SW480 (cell line): ENCODE results near the gene COL19A1.
"Not testable (repeated sequence)": the region's sequence is repeated elsewhere in the genome, so short reads cannot be mapped to it uniquely, and the experiment has no call there.

Experiments used
- DNase-seq: peaks from one replicate; pipeline ENCODE4 v3.0.0-alpha.2; 2016; ENCODE audit warnings: low spot score

COL19A1 gene

DNA sequence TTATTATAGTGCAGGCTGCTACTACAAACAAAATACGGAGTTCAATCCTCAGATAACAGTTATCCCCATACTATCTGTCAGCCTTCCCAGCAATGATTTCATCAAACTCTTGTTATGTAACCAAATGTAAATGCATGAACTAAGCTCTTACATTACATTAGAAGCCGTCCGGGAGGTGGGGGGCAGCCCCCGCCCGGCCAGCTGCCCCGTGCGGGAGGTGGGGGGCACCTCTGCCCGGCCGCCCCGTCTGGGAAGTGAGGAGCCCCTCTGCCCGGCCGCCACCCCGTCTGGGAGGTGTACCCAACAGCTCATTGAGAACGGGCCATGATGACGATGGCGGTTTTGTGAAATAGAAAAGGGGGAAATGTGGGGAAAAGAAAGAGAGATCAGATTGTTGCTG is 99.6 kb downstream of the COL19A1 start:
- DNase-seq, result not testable (repeated sequence)

DNA sequence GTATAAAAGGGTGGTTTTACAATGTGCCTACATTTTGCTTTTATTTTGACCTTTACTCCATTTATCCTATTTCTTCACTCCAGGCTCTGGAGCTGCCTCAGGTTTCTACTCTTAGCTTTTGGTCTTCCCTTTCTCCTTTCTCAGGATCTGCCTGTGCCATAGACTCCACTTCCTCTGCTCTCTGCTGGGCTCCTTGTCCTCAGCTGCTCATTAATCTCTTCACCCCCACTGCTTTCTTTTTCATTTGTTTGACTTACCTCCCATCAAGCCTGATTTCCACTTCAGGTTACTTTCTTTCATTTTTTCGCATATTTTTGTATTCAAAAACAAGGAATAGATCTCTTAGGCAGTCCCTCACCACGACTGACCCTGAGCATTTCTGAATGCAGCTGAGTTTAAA is 106.8 kb downstream of the COL19A1 start:
- DNase-seq, result no peak

DNA sequence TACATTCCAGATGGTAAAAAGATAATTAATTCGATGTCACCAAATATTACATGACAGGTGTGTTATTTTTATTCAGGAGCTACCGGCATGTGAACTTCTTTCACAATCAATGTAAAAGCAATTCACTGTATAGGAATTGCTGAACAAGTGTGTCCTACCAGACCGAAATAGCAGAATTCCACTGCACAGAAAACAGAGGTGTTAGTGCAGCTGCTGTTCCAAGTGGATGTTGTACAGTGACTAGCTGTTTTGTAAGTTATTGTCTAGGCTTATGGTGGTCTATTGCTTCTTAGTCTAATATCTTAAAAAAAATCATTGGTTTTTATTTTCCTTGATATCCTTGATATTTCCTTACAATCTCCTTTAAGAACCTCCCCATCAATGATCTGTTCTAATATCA is 107.4 kb downstream of the COL19A1 start:
- no peak for DNase-seq

DNA sequence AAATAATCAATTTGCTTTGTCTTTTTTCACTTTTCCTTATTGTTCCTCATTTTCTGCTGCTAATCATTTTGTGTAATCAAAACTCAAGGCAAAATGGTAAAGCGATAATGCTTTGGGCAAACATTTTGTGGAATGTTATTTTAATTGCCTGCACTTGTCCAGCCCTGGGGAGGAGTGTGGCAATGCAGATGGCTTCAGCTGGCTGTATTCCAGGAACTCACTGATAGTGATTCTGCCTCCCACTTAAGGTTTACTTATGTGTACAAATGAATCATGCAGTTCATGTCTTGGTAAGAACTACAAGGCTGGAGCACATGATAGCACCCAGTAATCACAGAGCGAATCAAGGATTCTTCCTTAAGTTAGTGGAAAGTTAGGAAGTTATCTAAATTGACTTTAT is 107.8 kb downstream of the COL19A1 start:
- no peak for DNase-seq

DNA sequence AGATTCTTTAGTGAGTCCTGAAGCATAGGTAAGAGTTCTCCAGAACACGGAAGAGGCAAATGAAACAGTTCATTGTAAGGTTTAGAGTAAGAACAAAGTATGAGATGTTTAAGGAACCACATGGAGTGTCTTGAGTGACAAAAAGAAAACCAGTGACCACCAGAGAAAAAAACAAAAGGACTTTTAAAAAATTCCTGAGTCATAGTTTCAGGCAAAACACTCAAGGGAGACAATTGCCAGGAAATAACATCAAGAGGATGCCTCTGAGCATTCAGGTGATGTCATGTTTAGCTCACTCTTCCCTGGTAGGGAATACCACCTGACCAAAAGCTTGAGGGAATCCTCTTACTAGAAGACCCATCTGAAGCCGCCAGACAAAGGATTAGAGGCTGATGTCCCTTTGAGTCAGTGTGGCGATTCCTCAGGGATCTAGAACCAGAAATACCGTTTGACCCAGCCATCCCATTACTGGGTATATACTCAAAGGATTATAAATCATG is 110.3 kb downstream of the COL19A1 start:
- no peak for DNase-seq

DNA sequence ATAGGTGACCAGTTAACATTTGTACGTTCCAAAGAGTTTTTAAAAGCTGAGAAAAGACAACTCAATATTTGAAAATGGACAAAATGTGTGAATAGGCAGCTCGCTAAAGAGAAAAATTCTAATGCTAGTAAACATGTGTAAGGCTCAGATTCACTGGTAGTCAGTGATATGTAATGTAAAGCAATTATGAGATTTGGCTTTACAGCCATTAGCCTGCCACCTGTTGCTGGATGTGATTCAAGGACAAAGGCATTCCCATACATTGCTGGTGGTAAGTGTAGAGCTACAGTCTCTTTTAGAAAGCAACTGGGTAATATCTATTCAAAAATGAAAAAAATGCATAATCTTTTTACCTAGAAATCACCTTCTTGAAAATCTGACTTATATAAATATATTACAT is 114.3 kb downstream of the COL19A1 start:
- DNase-seq, result no peak

DNA sequence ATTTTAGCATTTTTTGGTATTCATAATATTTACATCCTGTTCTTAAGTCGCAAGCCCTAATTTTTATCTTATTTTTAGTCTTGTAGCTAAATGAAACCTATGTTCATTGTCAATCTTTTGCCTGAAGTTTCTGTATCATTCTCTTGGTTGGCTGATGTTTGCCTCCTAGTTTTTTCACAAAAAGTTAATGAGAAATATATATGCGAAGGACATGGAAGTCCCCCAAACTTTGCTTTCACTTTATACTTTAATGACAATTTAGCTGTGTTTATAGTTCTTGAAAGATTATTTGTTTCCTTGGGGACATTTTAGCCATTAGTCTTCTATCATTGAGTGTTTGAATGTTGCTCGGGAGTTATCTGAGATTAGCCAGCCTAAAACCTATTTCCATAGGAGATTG is 118.2 kb downstream of the COL19A1 start:
- no peak for DNase-seq

DNA sequence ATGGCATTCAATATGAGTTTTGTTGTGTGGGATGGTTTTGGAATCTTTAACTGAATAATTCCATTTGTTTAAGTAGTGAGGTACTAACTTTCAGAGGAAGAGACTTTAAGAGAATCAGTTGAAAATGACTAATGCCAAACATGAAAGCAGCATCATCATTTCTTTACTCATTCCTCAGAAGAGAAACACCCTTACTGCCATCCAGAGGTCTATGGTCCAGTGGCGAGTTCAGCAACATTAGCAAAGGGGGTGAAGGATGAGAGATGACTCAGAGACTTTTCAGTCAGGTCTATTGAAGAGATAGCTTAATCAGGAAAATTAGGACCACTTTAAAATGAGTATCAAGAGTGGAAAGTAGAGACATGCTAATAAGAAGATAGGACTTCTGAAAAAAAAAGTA is 118.8 kb downstream of the COL19A1 start:
- DNase-seq, result no peak

DNA sequence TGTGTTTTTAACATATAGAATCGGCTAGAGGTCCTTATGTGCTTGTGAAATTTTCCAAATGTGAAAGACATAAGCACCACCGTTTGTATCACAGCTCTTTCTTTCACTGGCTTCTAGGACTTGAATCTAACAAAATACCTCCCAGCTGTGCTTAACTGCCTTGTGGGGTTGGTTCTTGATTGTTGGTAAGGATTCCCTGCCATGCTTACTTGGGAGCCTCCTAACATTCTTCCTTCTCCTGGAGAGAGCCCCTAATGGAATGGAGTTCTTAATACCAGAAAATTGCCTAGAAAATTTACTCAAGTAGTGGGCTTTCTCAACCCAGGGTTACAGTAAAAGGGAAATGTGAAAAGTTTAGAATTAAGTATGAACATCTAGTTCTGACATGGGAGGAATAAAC is 121.2 kb downstream of the COL19A1 start:
- no peak for DNase-seq

DNA sequence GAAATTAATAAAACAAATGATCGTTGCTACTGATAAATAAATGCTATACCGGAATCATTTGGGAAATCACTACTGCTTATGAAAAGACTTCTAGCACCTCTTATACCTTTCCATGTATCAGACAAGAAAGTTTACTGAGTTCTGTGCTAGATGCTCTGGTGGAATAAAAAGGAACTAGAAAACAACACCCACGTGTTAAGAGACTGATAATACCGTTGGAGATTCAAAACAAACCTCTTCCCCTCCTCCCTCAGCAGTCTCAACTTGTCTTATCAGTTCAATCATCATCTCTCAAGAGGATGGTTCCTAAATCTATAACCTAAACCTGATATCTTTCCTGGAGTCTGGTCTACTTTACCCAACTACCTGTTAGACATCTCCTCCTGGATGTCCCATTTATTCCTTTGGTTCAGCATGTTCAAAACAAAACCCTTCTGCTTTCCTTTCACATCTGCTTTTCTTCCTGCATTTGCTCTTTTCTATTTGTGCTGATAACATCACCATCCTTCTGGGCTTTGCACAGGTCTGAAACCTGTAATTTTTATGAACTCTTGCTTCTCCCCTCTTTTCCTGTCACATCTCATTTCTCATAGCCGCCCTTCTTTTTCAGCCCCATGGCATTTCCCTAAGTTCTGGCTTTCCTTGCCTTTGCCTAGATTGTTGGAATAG is 122.2 kb downstream of the COL19A1 start:
- DNase-seq, result no peak

DNA sequence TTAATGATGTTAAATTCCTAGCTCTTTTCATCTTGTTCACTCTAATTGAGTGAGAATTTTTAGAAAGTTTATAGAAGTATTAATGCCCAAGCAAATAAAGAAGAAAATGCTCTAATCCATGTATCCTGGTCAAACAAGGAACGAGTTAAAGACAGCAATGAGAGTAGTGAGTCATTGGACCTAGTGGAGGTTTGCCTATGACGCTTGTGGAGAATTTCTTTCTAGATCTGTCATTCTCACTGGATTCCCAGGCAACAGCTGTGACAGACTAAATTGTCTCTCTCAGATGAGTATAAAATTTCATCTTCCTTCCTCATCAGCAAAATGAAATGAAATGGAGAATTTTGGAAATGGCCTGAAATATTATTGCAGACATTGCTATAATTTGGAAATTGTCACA is 127.9 kb downstream of the COL19A1 start:
- no peak for DNase-seq

DNA sequence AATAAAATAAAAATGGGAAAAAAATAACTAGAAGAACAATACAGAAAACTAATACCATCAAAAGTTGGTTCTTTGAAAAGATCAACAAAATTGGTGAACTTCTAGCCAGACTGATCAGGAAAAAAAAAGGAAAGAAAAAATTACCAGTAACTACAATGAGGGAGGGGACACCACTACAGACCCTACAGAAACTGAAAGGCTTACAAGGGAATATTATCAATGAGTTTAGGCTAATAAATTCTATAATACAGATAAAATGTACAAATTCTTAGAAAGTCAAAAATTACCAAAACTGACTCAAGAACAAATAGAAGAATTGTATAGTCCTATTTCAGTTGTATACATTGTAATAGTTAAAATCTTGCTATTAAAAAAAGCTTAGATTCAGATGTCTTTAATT is 141.8 kb downstream of the COL19A1 start:
- no peak for DNase-seq

DNA sequence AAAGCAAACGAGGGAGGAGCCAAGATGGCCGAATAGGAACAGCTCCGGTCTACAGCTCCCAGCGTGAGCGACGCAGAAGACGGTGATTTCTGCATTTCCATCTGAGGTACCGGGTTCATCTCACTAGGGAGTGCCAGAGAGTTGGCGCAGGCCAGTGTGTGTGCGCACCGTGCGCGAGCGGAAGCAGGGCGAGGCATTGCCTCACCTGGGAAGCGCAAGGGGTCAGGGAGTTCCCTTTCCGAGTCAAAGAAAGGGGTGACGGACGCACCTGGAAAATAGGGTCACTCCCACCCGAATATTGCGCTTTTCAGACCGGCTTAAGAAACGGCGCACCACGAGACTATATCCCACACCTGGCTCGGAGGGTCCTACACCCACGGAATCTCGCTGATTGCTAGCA is 144.0 kb downstream of the COL19A1 start:
- not testable (repeated sequence) for DNase-seq

DNA sequence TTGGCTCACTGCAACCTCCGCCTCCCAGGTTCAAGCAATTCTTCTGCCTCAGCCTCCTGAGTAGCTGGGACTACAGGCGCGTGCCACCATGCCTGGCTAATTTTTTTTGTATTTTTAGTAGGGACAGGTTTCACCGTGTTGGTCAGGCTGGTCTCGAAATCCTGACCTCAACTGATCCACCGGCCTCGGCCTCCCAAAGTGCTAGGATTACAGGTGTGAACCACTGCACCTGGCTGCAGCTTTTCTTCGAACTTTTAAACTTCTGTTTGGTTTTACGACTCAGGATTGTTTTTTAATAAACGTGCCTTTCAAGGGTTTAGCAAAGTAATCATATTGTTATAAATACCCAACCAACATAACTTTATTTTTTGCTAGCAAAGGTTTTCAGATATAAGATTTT is 156.8 kb downstream of the COL19A1 start:
- DNase-seq, result not testable (repeated sequence)

DNA sequence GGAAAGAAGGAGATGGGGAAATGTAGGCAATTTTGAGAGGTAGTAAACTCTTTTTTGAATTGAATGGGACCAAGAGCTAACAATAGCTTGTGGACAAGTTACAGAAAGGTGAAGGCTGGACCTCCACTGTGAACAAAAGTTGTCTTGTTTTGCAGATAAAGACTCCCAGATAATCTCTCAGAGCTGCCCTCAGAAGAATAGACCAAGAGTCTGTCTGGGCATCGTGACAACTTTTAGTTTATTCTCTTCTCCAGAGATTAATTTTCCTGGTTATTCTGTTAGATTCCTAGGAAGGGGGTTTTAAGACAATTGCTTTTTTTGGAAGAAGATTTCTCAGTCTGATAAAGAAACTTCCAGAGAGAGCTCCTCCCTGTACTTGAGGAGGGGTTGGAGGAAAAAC is 161.9 kb downstream of the COL19A1 start:
- DNase-seq, result no peak

DNA sequence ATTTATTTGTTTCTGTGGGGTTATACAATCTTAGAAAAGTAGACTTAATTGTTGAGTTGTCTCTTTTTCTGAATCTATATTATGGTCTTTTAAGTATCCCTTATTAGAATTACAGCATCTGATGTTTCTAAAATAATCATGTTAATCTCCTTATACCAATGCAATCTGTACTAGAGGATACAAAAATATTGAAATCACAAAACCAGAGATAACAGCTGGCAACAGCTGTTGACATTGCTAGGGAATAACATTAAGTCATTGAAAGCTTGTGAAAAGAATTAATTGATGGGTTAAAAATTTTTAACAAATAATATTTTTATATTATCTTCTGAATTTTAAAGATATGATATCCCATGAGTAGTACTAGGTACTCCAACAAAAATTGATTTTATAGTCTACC is 162.6 kb downstream of the COL19A1 start:
- DNase-seq, result no peak

DNA sequence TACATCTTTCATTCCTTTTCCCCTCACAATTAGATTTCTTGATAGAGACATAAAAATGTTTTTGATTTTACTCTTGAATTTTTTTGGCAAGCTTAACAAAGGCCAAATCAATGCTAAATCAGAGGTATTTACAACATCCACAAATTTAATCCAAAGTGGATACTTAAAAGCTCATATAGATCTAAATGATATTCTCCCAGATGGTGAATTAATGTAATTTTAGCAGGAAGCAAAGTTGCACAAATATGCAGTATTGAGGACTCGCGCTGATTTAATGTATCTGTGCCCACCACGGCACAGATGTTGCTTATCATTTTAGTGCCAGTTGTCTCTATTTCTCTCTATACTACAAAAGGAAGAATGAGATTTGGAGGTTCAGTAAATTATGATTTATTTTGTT is 167.4 kb downstream of the COL19A1 start:
- no peak for DNase-seq

DNA sequence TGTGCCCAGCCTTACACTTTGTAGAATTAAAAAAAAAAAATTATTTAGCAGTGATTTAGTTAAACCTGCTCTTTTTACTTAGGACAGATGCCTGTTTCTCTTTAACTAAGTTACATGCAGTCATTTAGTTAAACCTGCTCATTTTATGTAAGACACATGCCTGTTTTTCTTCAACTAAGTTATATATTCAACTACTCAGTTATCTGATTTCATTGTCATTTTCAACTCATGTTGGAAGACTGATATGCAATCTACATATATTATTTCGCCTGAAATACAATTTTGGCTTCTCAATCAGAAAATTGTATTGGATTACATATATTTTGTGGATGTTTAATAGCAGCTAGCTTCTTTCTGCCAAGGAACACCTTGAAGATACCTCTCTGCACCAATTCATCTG is 171.1 kb downstream of the COL19A1 start:
- no peak for DNase-seq

DNA sequence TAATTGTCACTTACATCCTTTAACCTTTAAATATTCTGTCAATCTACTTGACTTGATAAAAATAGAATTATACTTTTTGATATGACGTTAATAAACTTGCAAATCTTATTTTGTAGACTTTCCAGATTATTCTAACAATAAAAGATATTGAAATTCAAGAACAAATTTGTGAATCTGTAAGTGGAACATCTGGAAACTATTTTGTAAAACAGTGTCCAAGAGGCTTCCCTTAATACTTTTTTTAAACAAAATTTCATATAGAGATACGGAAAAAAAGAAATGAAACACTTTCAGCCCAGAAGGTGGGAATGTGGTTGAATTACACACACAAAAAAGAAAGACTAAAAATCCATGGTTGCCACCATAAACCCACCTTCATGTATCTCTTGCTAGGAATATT is 174.4 kb downstream of the COL19A1 start:
- DNase-seq, result no peak

DNA sequence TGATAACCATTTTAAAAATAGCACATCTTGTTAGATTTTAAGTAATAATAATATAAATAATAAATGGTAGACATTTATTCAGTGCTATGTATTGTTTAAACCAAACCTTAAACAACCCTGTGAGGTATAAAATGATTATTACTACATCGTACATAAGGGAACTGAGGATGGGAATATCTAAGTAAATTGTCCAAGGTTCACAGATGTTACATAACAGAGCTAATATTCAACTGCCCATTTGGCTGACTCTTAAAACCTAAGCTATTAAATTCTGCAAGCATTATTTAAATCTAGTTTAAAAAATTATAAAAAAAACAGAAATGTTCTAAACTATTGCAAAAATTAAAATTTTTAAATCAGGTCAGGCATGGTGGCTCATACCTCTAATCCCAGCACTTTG is 175.1 kb downstream of the COL19A1 start:
- no peak for DNase-seq

DNA sequence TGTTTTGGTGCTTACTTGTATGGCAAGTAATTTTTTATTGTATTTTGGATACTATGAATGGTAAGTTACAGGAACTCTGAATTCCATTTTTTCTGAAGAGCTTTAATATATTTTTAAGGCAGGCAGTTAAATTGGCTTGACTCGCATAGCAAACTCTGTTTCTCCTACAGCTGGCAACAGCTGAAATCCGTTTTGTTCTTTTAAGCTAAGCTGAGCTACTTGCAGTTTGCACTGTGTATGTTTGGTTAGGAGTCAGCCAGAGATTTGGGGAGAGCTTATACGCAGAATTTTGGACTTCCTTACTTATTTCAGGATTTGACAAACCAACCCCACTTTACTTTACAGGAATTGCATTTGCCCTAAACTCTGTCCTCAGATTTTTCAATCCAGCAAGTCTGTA is 179.1 kb downstream of the COL19A1 start:
- no peak for DNase-seq

DNA sequence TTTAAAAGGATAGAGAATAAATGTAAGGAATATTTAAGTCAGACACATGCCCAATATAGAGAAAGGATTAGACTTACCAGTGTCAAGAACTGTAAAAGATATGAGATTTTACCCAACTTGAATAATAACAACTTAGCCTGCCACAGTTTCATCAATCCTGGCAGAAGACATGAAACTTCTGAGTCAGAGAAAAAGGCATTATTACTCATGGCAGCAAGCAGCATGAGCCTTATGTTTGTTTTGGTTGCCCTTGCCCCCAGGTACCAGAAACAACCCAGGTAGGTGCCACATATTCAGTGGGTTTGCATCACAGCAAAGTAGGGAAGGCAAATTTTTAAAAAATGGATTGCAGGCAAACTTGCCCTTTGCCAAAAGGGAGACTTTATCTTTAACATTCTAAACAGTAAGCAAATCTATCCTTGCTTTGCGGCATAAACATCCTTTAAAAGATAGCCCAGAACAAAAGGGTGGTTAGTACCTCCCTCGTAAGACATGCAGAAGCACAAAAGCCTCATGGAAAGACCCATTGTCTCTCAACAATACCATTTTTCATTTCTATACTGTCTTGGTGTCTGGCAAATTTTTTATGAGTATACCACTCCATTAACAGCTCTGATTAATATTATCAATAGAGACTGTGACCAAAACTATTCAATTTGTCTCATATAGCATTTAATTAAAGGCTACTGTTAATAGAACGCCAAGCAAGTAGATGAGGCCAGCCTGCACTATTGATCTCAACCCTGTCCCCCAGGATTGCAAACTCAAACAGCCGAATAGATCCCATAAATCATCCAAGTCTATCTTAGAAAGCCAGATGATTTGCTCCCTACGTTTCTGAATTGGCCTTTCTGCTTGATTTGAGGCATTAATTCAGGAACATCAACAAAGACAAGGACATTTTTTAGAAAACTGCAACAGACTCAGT is 185.1 kb downstream of the COL19A1 start:
- DNase-seq, result no peak

DNA sequence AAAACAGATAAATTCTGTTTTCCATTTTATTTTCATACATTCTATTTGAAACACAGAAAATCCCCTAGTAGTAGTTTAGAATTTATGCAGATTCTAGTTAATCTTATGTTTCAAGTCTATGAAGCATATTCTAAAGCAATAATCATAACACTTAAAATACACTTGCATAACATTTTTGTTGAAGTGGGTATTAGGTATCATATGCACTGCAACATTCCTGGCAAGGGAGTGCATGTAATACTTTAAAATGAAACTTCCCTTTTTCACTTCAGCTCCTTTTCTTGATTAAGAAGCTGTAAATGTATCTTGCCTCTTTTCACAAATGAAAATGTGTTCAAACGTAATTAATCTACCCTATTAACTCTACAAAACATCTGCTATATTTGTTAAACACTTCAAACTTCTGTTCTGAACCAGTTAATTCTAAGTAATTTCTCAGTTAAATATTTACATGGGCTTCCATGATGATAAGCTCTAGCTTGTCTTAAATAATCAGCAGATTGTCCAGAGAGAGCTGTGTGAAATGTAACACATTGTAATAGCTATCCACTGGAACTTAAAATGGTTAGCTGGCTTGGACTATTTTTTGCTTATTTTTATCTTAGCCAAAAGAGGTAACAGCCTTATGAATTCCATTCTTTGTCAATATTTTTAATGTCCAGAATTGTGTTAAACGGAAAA is 192.8 kb downstream of the COL19A1 start:
- DNase-seq, result no peak
